ENCODE data around the gene FEN1. TPM values are rescaled to one million over a fixed set of nuclear protein-coding genes. Genes with fewer than 3 reads are reported as not detected.
A peak's percentile ranks its signal among the peaks of the same experiment; 100 is the strongest.

The FEN1 gene
- total and polyA plus RNA-seq, 2 of the 13 experiments (the other 11 are each of a cell fraction or from before 2014, with no cell fraction given), result 12.4 to 102 TPM

- TF ChIP-seq ETS1 (CRISPR knock-in tag; IDR thresholded peaks at IDR 0.05) (no peak), SUZ12 (IDR thresholded peaks at IDR 0.05; ENCODE audit: low read depth, low read length) (peak; percentile 31; the same call in 1 of the 2 replicates), KLF11 (CRISPR knock-in tag; IDR thresholded peaks at IDR 0.05) (no peak), ZNF326 (CRISPR knock-in tag; IDR thresholded peaks at IDR 0.05; ENCODE audit: borderline replicate concordance) (no peak), ZNF670 (CRISPR knock-in tag; IDR thresholded peaks at IDR 0.05; ENCODE audit: borderline replicate concordance) (peak; percentile 80), TP53 (CRISPR knock-in tag; conservative IDR thresholded peaks at IDR 0.05) (no peak), RAD21 (CRISPR knock-in tag; IDR thresholded peaks at IDR 0.05) (peak; percentile 33; the same call in 1 of the 2 replicates), GABPB1 (CRISPR knock-in tag; IDR thresholded peaks at IDR 0.05) (peak; percentile 85), SKIL (CRISPR knock-in tag; IDR thresholded peaks at IDR 0.05; ENCODE audit: borderline replicate concordance) (peak; percentile 15; the same call in 1 of the 2 replicates), MEIS1 (CRISPR knock-in tag; IDR thresholded peaks at IDR 0.05; ENCODE audit: borderline replicate concordance) (0 out of 2 replicates have a peak, but pooled peaks have one; percentile 55), ZNF766 (CRISPR knock-in tag; IDR thresholded peaks at IDR 0.05; ENCODE audit: borderline replicate concordance) (no peak), ZNF773 (CRISPR knock-in tag; IDR thresholded peaks at IDR 0.05; ENCODE audit: borderline replicate concordance) (no peak), HNF4A (CRISPR knock-in tag; IDR thresholded peaks at IDR 0.05) (peak; percentile 97), GTF3A (CRISPR knock-in tag; conservative IDR thresholded peaks at IDR 0.05) (no peak), ETV5 (CRISPR knock-in tag; IDR thresholded peaks at IDR 0.05; ENCODE audit: borderline replicate concordance) (peak; percentile 82; the same call in 1 of the 2 replicates), ZNF788 (CRISPR knock-in tag; IDR thresholded peaks at IDR 0.05; ENCODE audit: borderline replicate concordance) (peak; percentile 84; the same call in 1 of the 2 replicates), POLR2AphosphoS5 (IDR thresholded peaks at IDR 0.05; ENCODE audit: low read depth, low read length) (peak; percentile 92), ZSCAN5A (CRISPR knock-in tag; IDR thresholded peaks at IDR 0.05; ENCODE audit: borderline replicate concordance) (no peak), MTERF4 (CRISPR knock-in tag; IDR thresholded peaks at IDR 0.05) (peak; percentile 40; the same call in 1 of the 2 replicates), KMT2B (CRISPR knock-in tag; IDR thresholded peaks at IDR 0.05) (0 out of 2 replicates have a peak, but pooled peaks have one; percentile 40), BRD4 (CRISPR knock-in tag; IDR thresholded peaks at IDR 0.05) (peak; percentile 70), ZNF564 (CRISPR knock-in tag; IDR thresholded peaks at IDR 0.05) (0 out of 2 replicates have a peak, but pooled peaks have one; percentile 59)
Measured at GRCh38 chr11:61756452-61757212, 36.1 kb upstream of the FEN1 start (continued).
